SK-N-SH treated with all-trans-retinoic acid at 6 μM for 48 hours (cell line): Measurements from ENCODE around the gene ARID1B.

Experiments
- ATAC-seq: fragments of 200-7000 bp; cut with Tn5 transposase; 3 replicates; pipeline ENCODE4 v1.9.1; 2020; ENCODE audit warnings: mild to moderate bottlenecking, moderate library complexity
- CSDC2 ChIP-seq: fragments of 250-450 bp; sonication (Bioruptor Pico); IDR thresholded peaks from 2 replicates; pipeline ENCODE4 v1.5.0; 2020; ENCODE audit warnings: mild to moderate bottlenecking, moderate library complexity
- ESRRG ChIP-seq: fragments of 250-450 bp; sonication (Bioruptor Pico); IDR thresholded peaks from 2 replicates; pipeline ENCODE4 v1.6.1; 2021; ENCODE audit warnings: mild to moderate bottlenecking
- ISL1 ChIP-seq: fragments of 250-450 bp; sonication (Bioruptor Pico); IDR thresholded peaks from 2 replicates; pipeline ENCODE4 v2.1.2; 2022; ENCODE audit warnings: mild to moderate bottlenecking, moderate library complexity
- OSR1 ChIP-seq: fragments of 250-450 bp; sonication (Bioruptor Pico); IDR thresholded peaks from 2 replicates; pipeline ENCODE4 v1.8.0; 2022; ENCODE audit warnings: moderate library complexity, mild to moderate bottlenecking, inconsistent platforms
- PPARA ChIP-seq: fragments of 250-450 bp; sonication (Bioruptor Pico); IDR thresholded peaks from 2 replicates; pipeline ENCODE4 v1.5.0; 2020; ENCODE audit warnings: mild to moderate bottlenecking, borderline replicate concordance
- RARB ChIP-seq: fragments of 250-450 bp; sonication (Bioruptor Pico); IDR thresholded peaks from 2 replicates; pipeline ENCODE4 v1.8.0; 2021; ENCODE audit warnings: mild to moderate bottlenecking, moderate library complexity
- SNAI2 ChIP-seq: fragments of 250-450 bp; sonication (Bioruptor Pico); IDR thresholded peaks from 2 replicates; pipeline ENCODE4 v1.5.0; 2020; ENCODE audit warnings: mild to moderate bottlenecking, moderate library complexity
- TOX ChIP-seq: fragments of 250-450 bp; sonication (Bioruptor Pico); IDR thresholded peaks from 2 replicates; pipeline ENCODE4 v1.8.0; 2021; ENCODE audit warnings: mild to moderate bottlenecking, moderate library complexity, borderline replicate concordance
- TSHZ2 ChIP-seq: fragments of 250-450 bp; sonication (Bioruptor Pico); IDR thresholded peaks from 2 replicates; pipeline ENCODE4 v1.5.0; 2020; ENCODE audit warnings: mild to moderate bottlenecking, moderate library complexity
- ZC3H10 ChIP-seq: fragments of 250-450 bp; sonication (Bioruptor Pico); IDR thresholded peaks from 2 replicates; pipeline ENCODE4 v1.5.1; 2021; ENCODE audit warnings: mild to moderate bottlenecking, moderate library complexity
- ZFP3 ChIP-seq: fragments of 250-450 bp; sonication (Bioruptor Pico); IDR thresholded peaks from 2 replicates; pipeline ENCODE4 v1.5.0; 2020; ENCODE audit warnings: mild to moderate bottlenecking, moderate library complexity
- ZFP30 ChIP-seq: fragments of 450-650 bp; formaldehyde crosslinking; IDR thresholded peaks from 2 replicates; pipeline ENCODE4 v1.5.0; 2022; ENCODE audit warnings: mild to moderate bottlenecking, moderate library complexity
- ZNF565 ChIP-seq: fragments of 450-650 bp; formaldehyde crosslinking; conservative IDR thresholded peaks from 2 replicates; pipeline ENCODE4 v1.5.0; 2020; ENCODE audit warnings: low read depth, mild to moderate bottlenecking, moderate library complexity
- ZNF70 ChIP-seq: fragments of 450-650 bp; formaldehyde crosslinking; IDR thresholded peaks from 2 replicates; pipeline ENCODE4 v1.5.0; 2020; ENCODE audit warnings: mild to moderate bottlenecking, moderate library complexity
- ZNF8 ChIP-seq: fragments of 450-650 bp; formaldehyde crosslinking; IDR thresholded peaks from 2 replicates; pipeline ENCODE4 v1.5.0; 2020; ENCODE audit warnings: mild to moderate bottlenecking, moderate library complexity
- TF ChIP-seq, protein P1 (sequence below): fragments of 250-450 bp; sonication (Bioruptor Pico); IDR thresholded peaks from 2 replicates; pipeline ENCODE4 v1.8.0; 2021; ENCODE audit warnings: low read depth, mild to moderate bottlenecking, moderate library complexity, borderline replicate concordance
- TF ChIP-seq, protein P2 (sequence below): fragments of 250-450 bp; sonication (Bioruptor Pico); IDR thresholded peaks from 2 replicates; pipeline ENCODE4 v1.5.1; 2020; ENCODE audit warnings: low read depth, mild to moderate bottlenecking, moderate library complexity
- TF ChIP-seq, protein P3 (sequence below): fragments of 250-450 bp; sonication (Bioruptor Pico); IDR thresholded peaks from 2 replicates; pipeline ENCODE4 v1.8.0; 2020; ENCODE audit warnings: mild to moderate bottlenecking, moderate library complexity, borderline replicate concordance
- TF ChIP-seq, protein P4 (sequence below): fragments of 250-450 bp; sonication (Bioruptor Pico); IDR thresholded peaks from 2 replicates; pipeline ENCODE4 v1.5.1; 2021; ENCODE audit warnings: mild to moderate bottlenecking, moderate library complexity

ARID1B gene

DNA sequence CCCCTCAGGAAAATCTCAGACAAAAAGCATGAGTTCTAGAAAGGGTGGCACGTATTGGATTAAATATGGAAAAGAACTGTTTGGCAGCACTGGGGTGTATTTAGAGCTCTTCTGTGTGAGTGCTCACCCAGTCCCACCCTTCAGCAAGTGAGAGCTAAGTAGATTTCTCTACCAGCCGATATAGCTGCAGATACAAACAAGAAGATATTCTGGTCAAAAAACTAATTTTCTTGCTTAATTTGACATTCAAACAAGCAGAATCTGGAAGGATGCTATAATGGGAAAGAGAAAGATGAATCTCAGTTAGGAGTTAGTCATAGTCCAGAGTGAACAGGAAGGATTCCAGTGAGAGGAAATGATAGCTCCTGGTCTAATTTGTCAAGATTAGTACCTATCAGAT, 314.1 kb downstream of the ARID1B start:
- ATAC-seq = no peak
- TF ChIP-seq TOX = no peak
- TF ChIP-seq OSR1 (CRISPR knock-in tag) = no peak
- no peak for TF ChIP-seq ISL1 (CRISPR knock-in tag)
- TF ChIP-seq ZNF70 (CRISPR knock-in tag) = no peak
- TF ChIP-seq TSHZ2 (CRISPR knock-in tag) = no peak
- TF ChIP-seq ZNF565 (CRISPR knock-in tag) = no peak
- TF ChIP-seq, protein P1, sequence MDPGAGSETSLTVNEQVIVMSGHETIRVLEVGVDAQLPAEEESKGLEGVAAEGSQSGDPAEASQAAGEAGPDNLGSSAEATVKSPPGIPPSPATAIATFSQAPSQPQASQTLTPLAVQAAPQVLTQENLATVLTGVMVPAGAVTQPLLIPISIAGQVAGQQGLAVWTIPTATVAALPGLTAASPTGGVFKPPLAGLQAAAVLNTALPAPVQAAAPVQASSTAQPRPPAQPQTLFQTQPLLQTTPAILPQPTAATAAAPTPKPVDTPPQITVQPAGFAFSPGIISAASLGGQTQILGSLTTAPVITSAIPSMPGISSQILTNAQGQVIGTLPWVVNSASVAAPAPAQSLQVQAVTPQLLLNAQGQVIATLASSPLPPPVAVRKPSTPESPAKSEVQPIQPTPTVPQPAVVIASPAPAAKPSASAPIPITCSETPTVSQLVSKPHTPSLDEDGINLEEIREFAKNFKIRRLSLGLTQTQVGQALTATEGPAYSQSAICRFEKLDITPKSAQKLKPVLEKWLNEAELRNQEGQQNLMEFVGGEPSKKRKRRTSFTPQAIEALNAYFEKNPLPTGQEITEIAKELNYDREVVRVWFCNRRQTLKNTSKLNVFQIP (CRISPR knock-in tag) = no peak
- TF ChIP-seq, protein P2, sequence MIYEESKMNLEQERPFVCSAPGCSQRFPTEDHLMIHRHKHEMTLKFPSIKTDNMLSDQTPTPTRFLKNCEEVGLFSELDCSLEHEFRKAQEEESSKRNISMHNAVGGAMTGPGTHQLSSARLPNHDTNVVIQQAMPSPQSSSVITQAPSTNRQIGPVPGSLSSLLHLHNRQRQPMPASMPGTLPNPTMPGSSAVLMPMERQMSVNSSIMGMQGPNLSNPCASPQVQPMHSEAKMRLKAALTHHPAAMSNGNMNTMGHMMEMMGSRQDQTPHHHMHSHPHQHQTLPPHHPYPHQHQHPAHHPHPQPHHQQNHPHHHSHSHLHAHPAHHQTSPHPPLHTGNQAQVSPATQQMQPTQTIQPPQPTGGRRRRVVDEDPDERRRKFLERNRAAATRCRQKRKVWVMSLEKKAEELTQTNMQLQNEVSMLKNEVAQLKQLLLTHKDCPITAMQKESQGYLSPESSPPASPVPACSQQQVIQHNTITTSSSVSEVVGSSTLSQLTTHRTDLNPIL = no peak
- no peak for TF ChIP-seq PPARA
- TF ChIP-seq ZNF8 = no peak

- ATAC-seq = no peak
- TF ChIP-seq ZNF565 (CRISPR knock-in tag) (no peak), ZNF70 (CRISPR knock-in tag) (no peak), SNAI2 (CRISPR knock-in tag) (no peak), ZC3H10 (CRISPR knock-in tag) (no peak), ESRRG (no peak), RARB (CRISPR knock-in tag) (no peak), PPARA (no peak)
- TF ChIP-seq, protein P2 = no peak
- TF ChIP-seq, protein P1 (CRISPR knock-in tag) = no peak
Measured at GRCh38 chr6:157091856-157092460, 314.8 kb downstream of the ARID1B start.

DNA sequence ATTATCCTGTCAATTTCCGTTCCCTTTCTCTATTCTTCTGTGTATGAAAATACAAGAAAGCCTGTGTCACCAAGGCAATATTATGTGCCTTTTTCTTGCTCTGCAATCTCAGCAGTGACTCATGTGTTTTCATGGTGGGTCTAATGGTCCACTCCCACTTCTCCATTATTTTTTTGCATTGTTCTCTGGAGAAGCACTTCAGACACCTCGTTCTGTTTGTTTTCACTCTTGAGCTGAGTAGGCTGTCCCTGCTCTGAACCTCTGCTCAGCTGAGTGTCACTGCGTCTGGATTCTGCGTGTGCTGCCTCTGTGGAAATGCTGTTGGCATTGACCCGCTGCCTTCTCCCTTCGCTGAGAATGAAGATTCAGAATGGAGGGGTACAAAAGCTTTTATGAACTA, 315.6 kb downstream of the ARID1B start:
- ATAC-seq = no peak
- TF ChIP-seq RARB (CRISPR knock-in tag) (no peak), CSDC2 (CRISPR knock-in tag) (no peak)

- no peak for ATAC-seq
- TF ChIP-seq, protein P3, sequence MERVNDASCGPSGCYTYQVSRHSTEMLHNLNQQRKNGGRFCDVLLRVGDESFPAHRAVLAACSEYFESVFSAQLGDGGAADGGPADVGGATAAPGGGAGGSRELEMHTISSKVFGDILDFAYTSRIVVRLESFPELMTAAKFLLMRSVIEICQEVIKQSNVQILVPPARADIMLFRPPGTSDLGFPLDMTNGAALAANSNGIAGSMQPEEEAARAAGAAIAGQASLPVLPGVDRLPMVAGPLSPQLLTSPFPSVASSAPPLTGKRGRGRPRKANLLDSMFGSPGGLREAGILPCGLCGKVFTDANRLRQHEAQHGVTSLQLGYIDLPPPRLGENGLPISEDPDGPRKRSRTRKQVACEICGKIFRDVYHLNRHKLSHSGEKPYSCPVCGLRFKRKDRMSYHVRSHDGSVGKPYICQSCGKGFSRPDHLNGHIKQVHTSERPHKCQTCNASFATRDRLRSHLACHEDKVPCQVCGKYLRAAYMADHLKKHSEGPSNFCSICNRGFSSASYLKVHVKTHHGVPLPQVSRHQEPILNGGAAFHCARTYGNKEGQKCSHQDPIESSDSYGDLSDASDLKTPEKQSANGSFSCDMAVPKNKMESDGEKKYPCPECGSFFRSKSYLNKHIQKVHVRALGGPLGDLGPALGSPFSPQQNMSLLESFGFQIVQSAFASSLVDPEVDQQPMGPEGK (CRISPR knock-in tag) = no peak
- TF ChIP-seq TSHZ2 (CRISPR knock-in tag) (no peak), ZFP30 (no peak), TOX (no peak), ZNF70 (CRISPR knock-in tag) (no peak), PPARA (no peak), ZFP3 (CRISPR knock-in tag) (no peak)
- TF ChIP-seq, protein P2 = no peak
- TF ChIP-seq, protein P4, sequence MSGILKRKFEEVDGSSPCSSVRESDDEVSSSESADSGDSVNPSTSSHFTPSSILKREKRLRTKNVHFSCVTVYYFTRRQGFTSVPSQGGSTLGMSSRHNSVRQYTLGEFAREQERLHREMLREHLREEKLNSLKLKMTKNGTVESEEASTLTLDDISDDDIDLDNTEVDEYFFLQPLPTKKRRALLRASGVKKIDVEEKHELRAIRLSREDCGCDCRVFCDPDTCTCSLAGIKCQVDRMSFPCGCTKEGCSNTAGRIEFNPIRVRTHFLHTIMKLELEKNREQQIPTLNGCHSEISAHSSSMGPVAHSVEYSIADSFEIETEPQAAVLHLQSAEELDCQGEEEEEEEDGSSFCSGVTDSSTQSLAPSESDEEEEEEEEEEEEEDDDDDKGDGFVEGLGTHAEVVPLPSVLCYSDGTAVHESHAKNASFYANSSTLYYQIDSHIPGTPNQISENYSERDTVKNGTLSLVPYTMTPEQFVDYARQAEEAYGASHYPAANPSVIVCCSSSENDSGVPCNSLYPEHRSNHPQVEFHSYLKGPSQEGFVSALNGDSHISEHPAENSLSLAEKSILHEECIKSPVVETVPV (CRISPR knock-in tag) = no peak
Measured at GRCh38 chr6:157093536-157093935, 316.4 kb downstream of the ARID1B start.
